ENCODE results near the gene DOCK1. TPM values are rescaled to one million over a fixed set of nuclear protein-coding genes. Genes with fewer than 3 reads are reported as not detected.

DOCK1 gene
- total RNA-seq, 3 donors from 2014 or later = 50.4 to 101 (median 69.2) TPM

DNA sequence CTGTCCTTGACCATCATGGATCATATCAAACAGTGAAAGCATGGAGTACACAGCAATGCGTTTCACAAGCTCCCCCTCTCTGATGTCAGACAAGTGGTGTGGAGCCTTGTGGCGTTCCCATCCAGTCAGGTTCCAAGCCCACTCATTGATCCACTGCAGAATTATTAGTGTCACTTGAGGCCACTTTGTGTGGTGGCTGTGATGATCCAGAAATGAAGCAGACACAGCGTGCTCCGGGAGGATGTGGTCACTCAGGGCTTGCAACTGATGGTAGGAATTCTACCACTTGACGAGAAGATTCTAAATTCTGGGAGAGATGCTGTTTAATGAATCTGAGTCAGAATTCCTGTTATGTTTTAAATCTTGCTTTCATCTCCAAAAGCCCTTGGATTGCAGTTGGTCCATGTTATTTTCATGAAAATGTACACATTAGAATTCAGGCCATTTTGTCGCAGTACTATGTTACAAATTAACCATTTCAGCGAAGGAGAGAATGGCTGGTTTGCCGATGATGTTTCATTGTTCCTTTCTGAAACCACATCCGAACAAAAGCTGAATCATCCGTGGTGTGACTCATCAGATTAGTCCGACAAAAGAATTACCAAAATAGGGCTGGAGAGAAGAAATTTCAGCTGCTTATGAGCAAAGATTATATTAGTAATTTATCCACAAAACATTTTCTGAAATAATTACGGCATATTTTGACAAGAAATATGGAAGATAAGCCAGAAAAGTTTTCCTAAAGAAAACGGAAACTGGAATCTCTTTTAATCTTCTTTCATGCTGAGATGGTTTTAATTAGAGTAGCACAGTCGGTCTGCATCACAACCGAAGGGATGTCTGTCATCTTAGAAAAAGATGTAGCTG lies 243.1 kb downstream of the DOCK1 start:
- Histone ChIP-seq H3K36me3 (no peaks in the 10 kb centered on the region), H3K9me3 (no peaks in the 10 kb centered on the region), H3K4me1 (peaks cover 0 to 4% of the 10 kb centered on the region in 2 donors), H3K27ac (peak overlapping the region in 1 of 2 donors; percentile 50), H3K27me3 (no peaks in the 10 kb centered on the region), H3K4me3 (no peak overlapping the region)
- TF ChIP-seq POLR2A (IDR thresholded peaks at IDR 0.05) (no peak), CTCF (IDR thresholded peaks at IDR 0.05) (no peak), POLR2AphosphoS5 (IDR thresholded peaks at IDR 0.05) (no peak)
- intact Hi-C loops (cut with DNase I; ENCODE audit: low total_unique reads) = no loop called here
- no peak for DNase-seq (ENCODE audit: low spot score in 2 of 2)

DNA sequence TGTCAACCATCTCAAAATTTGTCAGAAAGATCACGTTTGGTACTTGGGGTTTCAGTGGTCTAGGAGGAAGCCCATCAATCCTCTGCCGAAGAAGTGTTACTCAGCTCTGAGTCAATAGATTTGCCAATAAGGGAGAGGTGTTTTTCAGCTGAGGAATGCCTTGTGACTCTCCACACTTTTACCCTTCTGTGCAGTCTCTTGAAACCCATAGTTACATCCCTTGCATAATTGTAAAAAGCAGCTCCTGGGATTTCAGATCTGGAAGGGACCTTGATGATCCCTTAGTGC lies 243.6 kb downstream of the DOCK1 start:
- intact Hi-C loops (cut with DNase I; ENCODE audit: low total_unique reads) = no loop called here
- TF ChIP-seq POLR2A (IDR thresholded peaks at IDR 0.05) (no peak), CTCF (IDR thresholded peaks at IDR 0.05) (no peak), POLR2AphosphoS5 (IDR thresholded peaks at IDR 0.05) (no peak)
- H3K9me3 ChIP-seq = no peaks in the 10 kb centered on the region
- no peak overlapping the region for H3K4me3 ChIP-seq
- peak overlapping the region in 1 of 2 donors; percentile 41 for H3K27ac ChIP-seq
- no peaks in the 10 kb centered on the region for H3K27me3 ChIP-seq
- no peaks in the 10 kb centered on the region for H3K36me3 ChIP-seq
- H3K4me1 ChIP-seq = peaks cover 0 to 4% of the 10 kb centered on the region in 2 donors
- DNase-seq (ENCODE audit: low spot score in 2 of 2) = no peak

- H3K27ac ChIP-seq = no peak overlapping the region
- H3K4me3 ChIP-seq = no peak overlapping the region
- no peaks in the 10 kb centered on the region for H3K9me3 ChIP-seq
- TF ChIP-seq POLR2AphosphoS5 (IDR thresholded peaks at IDR 0.05) = no peak
- TF ChIP-seq CTCF (IDR thresholded peaks at IDR 0.05) = no peak
- TF ChIP-seq POLR2A (IDR thresholded peaks at IDR 0.05) = no peak
- no peak for DNase-seq (ENCODE audit: low spot score in 2 of 2)
- no peaks in the 10 kb centered on the region for H3K36me3 ChIP-seq
- H3K4me1 ChIP-seq = peaks cover 0 to 4% of the 10 kb centered on the region in 2 donors
- H3K27me3 ChIP-seq = no peaks in the 10 kb centered on the region
- intact Hi-C loops (cut with DNase I; ENCODE audit: low total_unique reads) = no loop called here
Observed at GRCh38 chr10:127149501-127150081, 244.4 kb downstream of the DOCK1 start.

GRCh38 chr10:127150136-127150535 lies 244.9 kb downstream of the DOCK1 start:
- Histone ChIP-seq H3K4me1 (peaks cover 0 to 4% of the 10 kb centered on the region in 2 donors), H3K9me3 (no peaks in the 10 kb centered on the region), H3K27me3 (no peaks in the 10 kb centered on the region), H3K36me3 (no peaks in the 10 kb centered on the region), H3K27ac (no peak overlapping the region), H3K4me3 (no peak overlapping the region)
- intact Hi-C loops (cut with DNase I; ENCODE audit: low total_unique reads) = no loop called here
- TF ChIP-seq CTCF (IDR thresholded peaks at IDR 0.05) = no peak
- no peak for TF ChIP-seq POLR2A (IDR thresholded peaks at IDR 0.05)
- TF ChIP-seq POLR2AphosphoS5 (IDR thresholded peaks at IDR 0.05) = no peak
- DNase-seq (ENCODE audit: low spot score in 2 of 2) = no peak

DNA sequence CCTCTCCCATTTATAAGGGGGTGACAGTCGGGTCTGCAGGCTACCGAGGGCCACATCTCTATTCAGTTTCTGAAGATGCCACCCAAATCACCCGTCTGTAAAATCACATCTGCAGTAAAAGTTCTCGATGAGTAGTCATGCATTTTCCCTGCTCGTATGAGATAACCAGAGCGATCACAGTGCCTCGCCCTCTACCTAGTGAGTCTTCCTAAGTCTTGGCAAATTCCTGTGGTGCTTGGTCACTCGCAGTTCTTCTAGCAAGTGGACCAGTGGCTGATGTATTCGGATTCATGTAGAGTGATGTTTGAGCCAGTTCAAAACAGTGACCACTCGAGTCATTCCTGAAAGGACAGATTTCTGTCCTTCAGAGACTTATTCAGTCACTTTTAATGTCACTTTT lies 246.3 kb downstream of the DOCK1 start:
- DNase-seq (ENCODE audit: low spot score in 2 of 2) = no peak
- H3K27ac ChIP-seq = no peak overlapping the region
- H3K4me1 ChIP-seq = peaks cover 0 to 4% of the 10 kb centered on the region in 2 donors
- no peak overlapping the region for H3K4me3 ChIP-seq
- no peaks in the 10 kb centered on the region for H3K9me3 ChIP-seq
- TF ChIP-seq POLR2AphosphoS5 (IDR thresholded peaks at IDR 0.05) = no peak
- no peak for TF ChIP-seq POLR2A (IDR thresholded peaks at IDR 0.05)
- TF ChIP-seq CTCF (IDR thresholded peaks at IDR 0.05) = no peak
- H3K36me3 ChIP-seq = no peaks in the 10 kb centered on the region
- no peaks in the 10 kb centered on the region for H3K27me3 ChIP-seq
- intact Hi-C loops (cut with DNase I; ENCODE audit: low total_unique reads) = no loop called here

Measured in breast epithelium (tissue), 4 donors.